Measurements from ENCODE around the gene KIAA0753.

Gene KIAA0753

DNA sequence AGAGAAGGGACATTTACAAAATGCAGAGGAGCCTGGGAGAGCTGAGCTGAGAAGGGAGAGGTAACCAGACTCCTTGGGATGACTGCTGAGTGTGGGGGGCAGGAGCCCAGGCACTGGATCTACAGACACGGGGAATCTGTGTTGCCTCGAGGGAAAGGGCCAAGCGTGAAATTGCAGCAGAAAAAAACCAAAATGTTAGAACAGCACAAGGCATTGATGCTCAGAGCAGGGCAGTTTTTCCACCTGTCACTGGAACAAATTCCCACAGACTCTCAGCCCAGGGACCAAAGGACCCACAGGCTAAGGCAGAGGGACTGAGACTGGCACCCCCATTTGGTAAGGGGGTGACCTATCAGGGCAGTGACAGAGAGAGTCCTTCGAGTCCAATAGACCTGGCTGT is 86.2 kb downstream of the KIAA0753 start:
- DNase-seq (ENCODE audit: low read depth in 1 of 2, low spot score in 1 of 2), result no peak
- H3K27me3 ChIP-seq (ENCODE audit: insufficient read depth, poor library complexity, severe bottlenecking), result peaks cover 4% of the 10 kb centered on the region
- TF ChIP-seq GABPA (IDR thresholded peaks at IDR 0.05; ENCODE audit: low read depth) (no peak), POLR2AphosphoS5 (IDR thresholded peaks at IDR 0.05; ENCODE audit: low read depth) (no peak), SPI1 (IDR thresholded peaks at IDR 0.05; ENCODE audit: borderline replicate concordance, low read depth) (no peak)
- TF ChIP-seq, protein P1, sequence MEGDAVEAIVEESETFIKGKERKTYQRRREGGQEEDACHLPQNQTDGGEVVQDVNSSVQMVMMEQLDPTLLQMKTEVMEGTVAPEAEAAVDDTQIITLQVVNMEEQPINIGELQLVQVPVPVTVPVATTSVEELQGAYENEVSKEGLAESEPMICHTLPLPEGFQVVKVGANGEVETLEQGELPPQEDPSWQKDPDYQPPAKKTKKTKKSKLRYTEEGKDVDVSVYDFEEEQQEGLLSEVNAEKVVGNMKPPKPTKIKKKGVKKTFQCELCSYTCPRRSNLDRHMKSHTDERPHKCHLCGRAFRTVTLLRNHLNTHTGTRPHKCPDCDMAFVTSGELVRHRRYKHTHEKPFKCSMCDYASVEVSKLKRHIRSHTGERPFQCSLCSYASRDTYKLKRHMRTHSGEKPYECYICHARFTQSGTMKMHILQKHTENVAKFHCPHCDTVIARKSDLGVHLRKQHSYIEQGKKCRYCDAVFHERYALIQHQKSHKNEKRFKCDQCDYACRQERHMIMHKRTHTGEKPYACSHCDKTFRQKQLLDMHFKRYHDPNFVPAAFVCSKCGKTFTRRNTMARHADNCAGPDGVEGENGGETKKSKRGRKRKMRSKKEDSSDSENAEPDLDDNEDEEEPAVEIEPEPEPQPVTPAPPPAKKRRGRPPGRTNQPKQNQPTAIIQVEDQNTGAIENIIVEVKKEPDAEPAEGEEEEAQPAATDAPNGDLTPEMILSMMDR (IDR thresholded peaks at IDR 0.05; ENCODE audit: insufficient read depth, low read length), result no peak
- TF ChIP-seq, protein P2, sequence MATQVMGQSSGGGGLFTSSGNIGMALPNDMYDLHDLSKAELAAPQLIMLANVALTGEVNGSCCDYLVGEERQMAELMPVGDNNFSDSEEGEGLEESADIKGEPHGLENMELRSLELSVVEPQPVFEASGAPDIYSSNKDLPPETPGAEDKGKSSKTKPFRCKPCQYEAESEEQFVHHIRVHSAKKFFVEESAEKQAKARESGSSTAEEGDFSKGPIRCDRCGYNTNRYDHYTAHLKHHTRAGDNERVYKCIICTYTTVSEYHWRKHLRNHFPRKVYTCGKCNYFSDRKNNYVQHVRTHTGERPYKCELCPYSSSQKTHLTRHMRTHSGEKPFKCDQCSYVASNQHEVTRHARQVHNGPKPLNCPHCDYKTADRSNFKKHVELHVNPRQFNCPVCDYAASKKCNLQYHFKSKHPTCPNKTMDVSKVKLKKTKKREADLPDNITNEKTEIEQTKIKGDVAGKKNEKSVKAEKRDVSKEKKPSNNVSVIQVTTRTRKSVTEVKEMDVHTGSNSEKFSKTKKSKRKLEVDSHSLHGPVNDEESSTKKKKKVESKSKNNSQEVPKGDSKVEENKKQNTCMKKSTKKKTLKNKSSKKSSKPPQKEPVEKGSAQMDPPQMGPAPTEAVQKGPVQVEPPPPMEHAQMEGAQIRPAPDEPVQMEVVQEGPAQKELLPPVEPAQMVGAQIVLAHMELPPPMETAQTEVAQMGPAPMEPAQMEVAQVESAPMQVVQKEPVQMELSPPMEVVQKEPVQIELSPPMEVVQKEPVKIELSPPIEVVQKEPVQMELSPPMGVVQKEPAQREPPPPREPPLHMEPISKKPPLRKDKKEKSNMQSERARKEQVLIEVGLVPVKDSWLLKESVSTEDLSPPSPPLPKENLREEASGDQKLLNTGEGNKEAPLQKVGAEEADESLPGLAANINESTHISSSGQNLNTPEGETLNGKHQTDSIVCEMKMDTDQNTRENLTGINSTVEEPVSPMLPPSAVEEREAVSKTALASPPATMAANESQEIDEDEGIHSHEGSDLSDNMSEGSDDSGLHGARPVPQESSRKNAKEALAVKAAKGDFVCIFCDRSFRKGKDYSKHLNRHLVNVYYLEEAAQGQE (IDR thresholded peaks at IDR 0.05; ENCODE audit: insufficient replicate concordance, low read depth), result no peak
- no peak overlapping the region for H3K27ac ChIP-seq (replicated peaks)
- H3K4me3 ChIP-seq (replicated peaks; ENCODE audit: insufficient read depth, low read length), result no peak overlapping the region

DNA sequence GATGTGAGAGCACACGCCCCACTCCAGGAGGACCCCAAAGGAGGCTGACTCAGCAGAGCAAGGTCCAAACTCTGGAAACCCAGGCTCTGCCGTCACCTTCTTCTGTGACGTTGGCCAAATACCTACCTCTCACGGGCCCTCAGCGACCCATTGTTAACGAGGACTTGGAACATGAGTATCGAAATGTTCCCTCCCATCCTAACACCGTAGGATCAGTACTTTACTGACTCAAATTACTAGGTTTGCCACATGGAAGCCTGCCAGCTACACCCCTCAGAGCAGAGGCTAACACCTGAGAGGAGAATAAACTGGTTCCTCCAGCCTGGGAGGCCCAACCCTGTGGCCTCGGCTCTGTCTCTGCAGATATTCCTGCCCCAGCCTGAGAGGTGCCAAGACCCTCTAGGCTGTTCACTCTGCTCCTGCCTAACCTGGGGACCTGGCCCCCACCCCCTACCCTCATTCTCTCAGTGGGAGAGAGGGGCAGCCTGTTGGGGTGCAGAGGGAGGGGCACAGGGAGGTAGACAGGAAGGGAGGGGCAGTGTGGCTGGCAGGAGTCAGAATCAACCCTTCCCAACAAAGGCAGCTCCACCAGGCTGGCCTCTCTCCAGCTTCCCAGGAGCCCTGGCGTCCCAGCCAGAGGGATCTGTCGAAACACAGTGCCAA is 88.5 kb downstream of the KIAA0753 start:
- no peak for TF ChIP-seq GABPA (IDR thresholded peaks at IDR 0.05; ENCODE audit: low read depth)
- TF ChIP-seq, protein P1 (IDR thresholded peaks at IDR 0.05; ENCODE audit: insufficient read depth, low read length), result no peak
- no peak for TF ChIP-seq POLR2AphosphoS5 (IDR thresholded peaks at IDR 0.05; ENCODE audit: low read depth)
- DNase-seq (ENCODE audit: low read depth in 1 of 2, low spot score in 1 of 2), result no peak
- H3K4me3 ChIP-seq (replicated peaks; ENCODE audit: insufficient read depth, low read length), result no peak overlapping the region
- peaks cover 4% of the 10 kb centered on the region for H3K27me3 ChIP-seq (ENCODE audit: insufficient read depth, poor library complexity, severe bottlenecking)
- H3K27ac ChIP-seq (replicated peaks), result no peak overlapping the region

DNA sequence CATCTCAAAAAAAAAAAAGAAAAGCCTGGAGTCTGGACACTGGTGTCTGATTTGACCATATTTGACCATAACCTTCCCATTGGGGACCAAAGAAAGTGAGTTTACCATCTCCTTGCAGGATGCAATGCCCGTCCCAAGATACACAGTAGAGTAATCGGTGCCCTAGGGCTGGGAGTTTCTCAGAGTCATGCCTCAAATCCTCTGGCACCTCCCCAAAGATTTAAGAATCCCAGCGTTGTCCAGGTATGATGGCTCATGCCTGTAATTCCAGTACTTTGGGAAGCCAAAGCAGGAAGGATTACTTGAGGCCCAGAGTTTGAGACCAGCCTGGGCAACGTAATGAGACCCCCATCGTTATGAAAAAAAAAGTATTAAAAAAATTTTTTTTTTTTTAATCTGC is 89.2 kb downstream of the KIAA0753 start:
- H3K27me3 ChIP-seq (ENCODE audit: insufficient read depth, poor library complexity, severe bottlenecking), result peaks cover 4% of the 10 kb centered on the region
- no peak for DNase-seq (ENCODE audit: low read depth in 1 of 2, low spot score in 1 of 2)
- no peak overlapping the region for H3K4me3 ChIP-seq (replicated peaks; ENCODE audit: insufficient read depth, low read length)
- TF ChIP-seq, protein P1 (IDR thresholded peaks at IDR 0.05; ENCODE audit: insufficient read depth, low read length), result no peak
- no peak for TF ChIP-seq SPI1 (IDR thresholded peaks at IDR 0.05; ENCODE audit: borderline replicate concordance, low read depth)
- TF ChIP-seq, protein P2 (IDR thresholded peaks at IDR 0.05; ENCODE audit: insufficient replicate concordance, low read depth), result no peak
- no peak for TF ChIP-seq GABPA (IDR thresholded peaks at IDR 0.05; ENCODE audit: low read depth)
- no peak for TF ChIP-seq POLR2AphosphoS5 (IDR thresholded peaks at IDR 0.05; ENCODE audit: low read depth)
- no peak overlapping the region for H3K27ac ChIP-seq (replicated peaks)

Measured in HL-60 (cell line).